ENCODE data around the gene HTR4. TPM values are rescaled to one million over a fixed set of nuclear protein-coding genes. Genes with fewer than 3 reads are reported as not detected.

Gene HTR4
- total and polyA plus RNA-seq, 9 donors: 0.07 to 0.32 (median 0.11) TPM; not detected in 4

- 77 to 82% (median 80%) methylated on average over 5 of the region's 5 CpGs for WGBS, 3 donors
- no peak overlapping the region for H3K27ac ChIP-seq
- DNase-seq: no peak
- no peak overlapping the region for H3K4me3 ChIP-seq
- no peaks in the 10 kb centered on the region for H3K4me1 ChIP-seq (ENCODE audit: insufficient read depth)
- intact Hi-C loops (cut with DNase I): no loop called here
- no peaks in the 10 kb centered on the region for H3K9me3 ChIP-seq
- H3K27me3 ChIP-seq: no peaks in the 10 kb centered on the region
- no peaks in the 10 kb centered on the region for H3K36me3 ChIP-seq
- TF ChIP-seq EP300 (IDR thresholded peaks at IDR 0.05) (no peak), POLR2A (IDR thresholded peaks at IDR 0.05) (no peak), CTCF (IDR thresholded peaks at IDR 0.05) (no peak)
Measured at GRCh38 chr5:148454576-148454975, 199.8 kb downstream of the HTR4 start.

- WGBS, 3 donors: 77 to 84% (median 80%) methylated on average over 10 of the region's 10 CpGs
- Histone ChIP-seq H3K27ac (no peak overlapping the region), H3K36me3 (no peaks in the 10 kb centered on the region), H3K4me3 (no peak overlapping the region), H3K27me3 (no peaks in the 10 kb centered on the region), H3K4me1 (ENCODE audit: insufficient read depth) (no peaks in the 10 kb centered on the region), H3K9me3 (no peaks in the 10 kb centered on the region)
- DNase-seq: no peak
- TF ChIP-seq CTCF (IDR thresholded peaks at IDR 0.05): no peak
- intact Hi-C loops (cut with DNase I): no loop called here
Measured at GRCh38 chr5:148452499-148453193, 201.7 kb downstream of the HTR4 start.

GRCh38 chr5:148446611-148447010 lies 207.7 kb downstream of the HTR4 start:
- Histone ChIP-seq H3K4me1 (ENCODE audit: insufficient read depth) (no peaks in the 10 kb centered on the region), H3K9me3 (no peaks in the 10 kb centered on the region), H3K27me3 (no peaks in the 10 kb centered on the region), H3K27ac (no peak overlapping the region), H3K4me3 (no peak overlapping the region), H3K36me3 (no peaks in the 10 kb centered on the region)
- intact Hi-C loops (cut with DNase I): loop anchor here in 1 of 4 donors (10.0 kb wide), 1 partner anchor 288 kb away; no protein-coding TSS in a partner anchor
- WGBS, 3 donors: 71 to 77% (median 75%) methylated on average over 2 of the region's 2 CpGs
- TF ChIP-seq CTCF (IDR thresholded peaks at IDR 0.05) (no peak), POLR2A (IDR thresholded peaks at IDR 0.05) (no peak), EP300 (IDR thresholded peaks at IDR 0.05) (no peak)
- DNase-seq: no peak

- TF ChIP-seq EP300 (IDR thresholded peaks at IDR 0.05): no peak
- TF ChIP-seq CTCF (IDR thresholded peaks at IDR 0.05): no peak
- no peak for TF ChIP-seq POLR2A (IDR thresholded peaks at IDR 0.05)
- Histone ChIP-seq H3K4me1 (ENCODE audit: insufficient read depth) (no peaks in the 10 kb centered on the region), H3K4me3 (no peak overlapping the region), H3K27ac (no peak overlapping the region), H3K9me3 (no peaks in the 10 kb centered on the region), H3K27me3 (no peaks in the 10 kb centered on the region), H3K36me3 (no peaks in the 10 kb centered on the region)
- intact Hi-C loops (cut with DNase I): loop anchor here in 1 of 4 donors (10.0 kb wide), 1 partner anchor 289 kb away; no protein-coding TSS in a partner anchor
- no peak for DNase-seq
- WGBS, 3 donors: 57 to 87% (median 70%) methylated on average over 3 of the region's 3 CpGs
Measured at GRCh38 chr5:148445578-148445977, 208.7 kb downstream of the HTR4 start.
